Heart left ventricle (tissue), 16 donors: ENCODE measurements around the gene KDM1B. TPM values are rescaled to one million over a fixed set of nuclear protein-coding genes. Genes with fewer than 3 reads are reported as not detected.

Experiments used
- ATAC-seq, 4 donors: fragments of 200-7000 bp; cut with Tn5 transposase; one replicate each; pipeline ENCODE4 v1.9.1; 2020 to 2022; ENCODE audit warnings: moderate library complexity in 4 of 4, mild to moderate bottlenecking in 3 of 4, moderate number of reproducible peaks in 1 of 4
- DNase-seq, 5 donors: peaks; one replicate each; pipeline ENCODE4 v3.0.0-alpha.2; 2020
- H3K27ac ChIP-seq, 12 donors: fragments of 200-600 bp; sonication (generic) in 4 of 12; one replicate each; pipeline versions ENCODE4 v1.5.0 to v1.8.0; 2016 to 2022; ENCODE audit warnings: mild to moderate bottlenecking in 2 of 12
- H3K27me3 ChIP-seq, 9 donors: fragments of 200-600 bp; sonication (generic) in 2 of 9; one replicate each; pipeline versions ENCODE4 v1.5.1 to v1.8.0; 2016 to 2022; ENCODE audit warnings: mild to moderate bottlenecking in 3 of 9
- H3K36me3 ChIP-seq, 9 donors: fragments of 200-600 bp; sonication (generic) in 2 of 9; one replicate each; pipeline versions ENCODE4 v1.5.0 to v1.8.0; 2018 to 2022; ENCODE audit warnings: mild to moderate bottlenecking in 2 of 9
- H3K4me1 ChIP-seq, 12 donors: fragments of 200-600 bp; sonication (generic) in 4 of 12; one replicate each; pipeline versions ENCODE4 v1.5.0 to v1.8.0; 2016 to 2022; ENCODE audit warnings: mild to moderate bottlenecking in 3 of 12
- H3K4me3 ChIP-seq, 12 donors: fragments of 200-600 bp; sonication (generic) in 4 of 12; one replicate each; pipeline versions ENCODE4 v1.5.0 to v1.8.0; 2017 to 2022; ENCODE audit warnings: mild to moderate bottlenecking in 9 of 12, moderate library complexity in 4 of 12
- H3K9me3 ChIP-seq, 12 donors: fragments of 200-600 bp; sonication (generic) in 4 of 12; one replicate each; pipeline versions ENCODE4 v1.5.0 to v1.8.0; 2016 to 2022; ENCODE audit warnings: mild to moderate bottlenecking in 1 of 12
- POLR2A ChIP-seq, 2 donors: fragments of 450-650 bp; IDR thresholded peaks; one replicate each; pipeline ENCODE4 v1.6.1; 2017; ENCODE audit warnings: antibody characterized with exemption in 2 of 2, mild to moderate bottlenecking in 2 of 2, moderate library complexity in 2 of 2
- WGBS, 4 donors: extraction: QIAGEN DNeasy Blood & Tissue Kit in 2 of 4; methylation state at CpG; one replicate each; pipeline versions ENCODE4 v1.1.5 to v1.1.7; 2013 to 2018; 5-methylcytosine and 5-hydroxymethylcytosine counted together
- intact Hi-C, 10 donors: fragments of 100-400 bp; cut with DNase I; formaldehyde crosslinking; loops; one replicate each; pipeline versions ENCODE4 v1.11.1 to v1.14.2; 2022
- polyA plus RNA-seq, 2 donors: library from polyadenylated mRNA; stranded (reverse); fragments of 200-250 nt; gene quantifications; one replicate each; pipeline ENCODE4 v1.2.3, GENCODE V29; 2013
- total RNA-seq, 9 donors: library from RNA; depleted of rRNA in 2 of 9; stranded (reverse); fragments of >200 nt in 2 of 9; fragmentation: NEBNext Ultra II Directional in 3 of 9; extraction: Animal tissue kit (Norgen Biotek cat#: 25700) in 3 of 9; gene quantifications; one replicate each; pipeline versions ENCODE4 v1.1.0 to v1.2.4, GENCODE V29; 2016 to 2023
- TF ChIP-seq, protein P1 (sequence below), 12 donors: fragments of 200-600 bp; sonication (generic) in 4 of 12; IDR thresholded peaks; one replicate each; pipeline versions ENCODE4 v1.5.0 to v1.8.0; 2018 to 2022; ENCODE audit warnings: antibody characterized with exemption in 12 of 12, mild to moderate bottlenecking in 5 of 12
- donor health status: ischemic (EF 13 %, LVEDD 7.1; RV severe dilation, severe dysfunction).
- donor health status: healthy with polysubstance abuse.
- donor health status: DM: no; HTN: yes; CAD: no.
- donor health status: DM: no; HTN: no; CAD: no.
- donor health status: ischemic (EF 25% LVEDD 6.9; RV normal size, moderate dysfunction).
- donor health status: ischemic (EF 25% LVEDD 5.7; RV mildly dilated, moderate dysfunction).
- donor health status: healthy.
- donor health status: DM: yes; HTN: yes; CAD: no.
- donor health status: ischemic (EF 35%, LVEDD 5.7; RV mildly dilated, moderate dysfunction).
- donor health status: nonischemic (EF 11% LVEDD 7.7; RV severe dilation, severe dysfunction).
- donor health status: DM: yes; HTN: yes; CAD: no.
- donor health status: PGD.
- donor health status: ischemic (EF 29% LVEDD 5.4; RV normal size, mild dysfunction).
- donor health status: nonischemic (EF 23%, LVEDD 6.1; RV moderate dilation, normal function).

Gene KDM1B
- total and polyA plus RNA-seq, 11 donors, result 2.1 to 21.8 (median 13.6) TPM

DNA sequence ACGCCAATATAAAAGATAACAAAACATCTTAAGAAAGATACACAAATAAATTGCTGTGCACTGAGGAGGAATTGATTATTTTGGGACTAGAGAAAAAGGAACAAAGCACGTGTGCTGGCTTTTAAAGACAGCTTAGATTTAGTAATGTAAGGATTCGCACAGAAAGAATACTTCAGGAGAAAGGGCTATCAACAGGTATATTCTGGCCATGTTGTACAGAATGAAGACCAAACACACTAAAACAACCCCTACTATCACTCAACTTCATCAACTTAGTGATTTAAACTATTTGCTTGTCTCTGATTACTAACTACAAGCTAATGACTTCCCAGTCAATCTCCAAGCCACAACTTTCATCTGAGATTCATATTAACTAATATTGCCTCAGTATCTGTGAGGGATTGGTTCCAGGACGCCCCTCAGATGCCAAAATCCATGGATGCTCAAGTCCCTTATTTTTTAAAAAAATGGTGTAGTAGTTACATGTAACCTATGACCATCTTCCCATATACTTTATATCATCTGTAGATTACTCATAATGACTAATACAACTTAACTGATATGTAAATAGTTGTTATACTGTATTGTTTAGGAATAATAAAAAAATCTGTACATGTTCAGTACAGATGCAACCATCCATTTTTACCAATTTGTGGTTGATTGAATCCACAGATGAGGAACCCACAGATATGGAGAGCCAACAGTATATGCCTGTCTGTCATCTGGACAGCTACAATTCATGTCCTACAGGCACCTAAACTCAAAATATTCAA lies 104.6 kb downstream of the KDM1B start:
- DNase-seq (no peak), ATAC-seq (no peak)
- Histone ChIP-seq H3K36me3 (peaks cover 0 to 48% (median 32%) of the 10 kb centered on the region in 9 donors), H3K4me3 (peak overlapping the region in 1 of 12 donors; percentile 16), H3K27me3 (no peaks in the 10 kb centered on the region), H3K27ac (no peak overlapping the region), H3K4me1 (peaks cover 0 to 41% (median 31%) of the 10 kb centered on the region in 12 donors), H3K9me3 (no peaks in the 10 kb centered on the region)
- intact Hi-C loops, result loop anchor here in 3 of 10 donors (5.0 kb wide), 2 partner anchors 108 to 242 kb away; no protein-coding TSS in a partner anchor
- 85 to 91% (median 90%) methylated on average over 4 of the region's 4 CpGs for WGBS, 4 donors
- TF ChIP-seq, protein P1, sequence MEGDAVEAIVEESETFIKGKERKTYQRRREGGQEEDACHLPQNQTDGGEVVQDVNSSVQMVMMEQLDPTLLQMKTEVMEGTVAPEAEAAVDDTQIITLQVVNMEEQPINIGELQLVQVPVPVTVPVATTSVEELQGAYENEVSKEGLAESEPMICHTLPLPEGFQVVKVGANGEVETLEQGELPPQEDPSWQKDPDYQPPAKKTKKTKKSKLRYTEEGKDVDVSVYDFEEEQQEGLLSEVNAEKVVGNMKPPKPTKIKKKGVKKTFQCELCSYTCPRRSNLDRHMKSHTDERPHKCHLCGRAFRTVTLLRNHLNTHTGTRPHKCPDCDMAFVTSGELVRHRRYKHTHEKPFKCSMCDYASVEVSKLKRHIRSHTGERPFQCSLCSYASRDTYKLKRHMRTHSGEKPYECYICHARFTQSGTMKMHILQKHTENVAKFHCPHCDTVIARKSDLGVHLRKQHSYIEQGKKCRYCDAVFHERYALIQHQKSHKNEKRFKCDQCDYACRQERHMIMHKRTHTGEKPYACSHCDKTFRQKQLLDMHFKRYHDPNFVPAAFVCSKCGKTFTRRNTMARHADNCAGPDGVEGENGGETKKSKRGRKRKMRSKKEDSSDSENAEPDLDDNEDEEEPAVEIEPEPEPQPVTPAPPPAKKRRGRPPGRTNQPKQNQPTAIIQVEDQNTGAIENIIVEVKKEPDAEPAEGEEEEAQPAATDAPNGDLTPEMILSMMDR (IDR thresholded peaks at IDR 0.05), result no peak
- TF ChIP-seq POLR2A (IDR thresholded peaks at IDR 0.05), result no peak

- H3K4me3 ChIP-seq, result peak overlapping the region in 1 of 12 donors; percentile 16
- H3K4me1 ChIP-seq, result peaks cover 0 to 47% (median 32%) of the 10 kb centered on the region in 12 donors
- H3K27me3 ChIP-seq, result no peaks in the 10 kb centered on the region
- no peak for TF ChIP-seq POLR2A (IDR thresholded peaks at IDR 0.05)
- TF ChIP-seq, protein P1 (IDR thresholded peaks at IDR 0.05), result no peak
- no peak for DNase-seq
- no peak for ATAC-seq
- 58 to 64% (median 60%) methylated on average over 4 of the region's 4 CpGs for WGBS, 4 donors
- peaks cover 0 to 41% (median 25%) of the 10 kb centered on the region in 9 donors for H3K36me3 ChIP-seq
- intact Hi-C loops, result loop anchor here in 3 of 10 donors (5.0 kb wide), 2 partner anchors 108 to 242 kb away; no protein-coding TSS in a partner anchor
- no peaks in the 10 kb centered on the region for H3K9me3 ChIP-seq
- peak overlapping the region in 2 of 12 donors; percentile 36 to 76 for H3K27ac ChIP-seq
Observed at GRCh38 chr6:18260448-18261106, 105.4 kb downstream of the KDM1B start.

GRCh38 chr6:18261877-18262276 lies 106.7 kb downstream of the KDM1B start:
- peaks cover 0 to 47% (median 32%) of the 10 kb centered on the region in 12 donors for H3K4me1 ChIP-seq
- no peak overlapping the region for H3K27ac ChIP-seq
- peaks cover 0 to 28% (median 12%) of the 10 kb centered on the region in 9 donors for H3K36me3 ChIP-seq
- WGBS, 4 donors, result 67 to 78% (median 75%) methylated on average over 6 of the region's 6 CpGs
- ATAC-seq (no peak), DNase-seq (no peak)
- TF ChIP-seq POLR2A (IDR thresholded peaks at IDR 0.05), result no peak
- TF ChIP-seq, protein P1 (IDR thresholded peaks at IDR 0.05), result no peak
- intact Hi-C loops, result loop anchor here in 3 of 10 donors (5.0 kb wide), 2 partner anchors 110 to 240 kb away; no protein-coding TSS in a partner anchor
- no peaks in the 10 kb centered on the region for H3K9me3 ChIP-seq
- peak overlapping the region in 1 of 12 donors; percentile 94 for H3K4me3 ChIP-seq
- no peaks in the 10 kb centered on the region for H3K27me3 ChIP-seq
